ENCODE results near the gene GABRA5.

The GABRA5 gene

GRCh38 chr15:26882616-26883365, 15.9 kb downstream of the GABRA5 start:
- Histone ChIP-seq H3K27ac (no peak overlapping the region), H3K9me3 (ENCODE audit: control insufficient read depth, low read length) (no peaks in the 10 kb centered on the region), H3K36me3 (ENCODE audit: control insufficient read depth, insufficient read depth, low read length) (no peaks in the 10 kb centered on the region), H3K4me1 (no peaks in the 10 kb centered on the region), H3K27me3 (ENCODE audit: control insufficient read depth, insufficient read depth, low read length) (no peaks in the 10 kb centered on the region), H2AFZ (no peak overlapping the region), H3K9ac (no peak overlapping the region), H3K79me2 (no peaks in the 10 kb centered on the region), H3K4me3 (ENCODE audit: low read depth, low read length) (no peak overlapping the region), H3K4me2 (ENCODE audit: low read length) (no peak overlapping the region)
- TF ChIP-seq CTCF (IDR thresholded peaks at IDR 0.05): no peak

- H3K36me3 ChIP-seq (ENCODE audit: control insufficient read depth, insufficient read depth, low read length): no peaks in the 10 kb centered on the region
- H3K4me1 ChIP-seq: no peaks in the 10 kb centered on the region
- no peaks in the 10 kb centered on the region for H3K9me3 ChIP-seq (ENCODE audit: control insufficient read depth, low read length)
- H2AFZ ChIP-seq: no peak overlapping the region
- H3K4me2 ChIP-seq (ENCODE audit: low read length): no peak overlapping the region
- H3K27ac ChIP-seq: no peak overlapping the region
- H3K9ac ChIP-seq: no peak overlapping the region
- H3K27me3 ChIP-seq (ENCODE audit: control insufficient read depth, insufficient read depth, low read length): no peaks in the 10 kb centered on the region
- no peak for TF ChIP-seq CTCF (IDR thresholded peaks at IDR 0.05)
- H3K79me2 ChIP-seq: no peaks in the 10 kb centered on the region
- no peak overlapping the region for H3K4me3 ChIP-seq (ENCODE audit: low read depth, low read length)
Observed at GRCh38 chr15:26883466-26883865, 16.6 kb downstream of the GABRA5 start.

- no peaks in the 10 kb centered on the region for H3K9me3 ChIP-seq (ENCODE audit: control insufficient read depth, low read length)
- no peak overlapping the region for H2AFZ ChIP-seq
- no peak overlapping the region for H3K27ac ChIP-seq
- no peaks in the 10 kb centered on the region for H3K27me3 ChIP-seq (ENCODE audit: control insufficient read depth, insufficient read depth, low read length)
- TF ChIP-seq CTCF (IDR thresholded peaks at IDR 0.05): no peak
- no peak overlapping the region for H3K4me2 ChIP-seq (ENCODE audit: low read length)
- no peaks in the 10 kb centered on the region for H3K4me1 ChIP-seq
- H3K79me2 ChIP-seq: no peaks in the 10 kb centered on the region
- H3K9ac ChIP-seq: no peak overlapping the region
- H3K36me3 ChIP-seq (ENCODE audit: control insufficient read depth, insufficient read depth, low read length): no peaks in the 10 kb centered on the region
- no peak overlapping the region for H3K4me3 ChIP-seq (ENCODE audit: low read depth, low read length)
Observed at GRCh38 chr15:26886566-26886965, 19.7 kb downstream of the GABRA5 start.

GRCh38 chr15:26887926-26888666, 21.2 kb downstream of the GABRA5 start:
- Histone ChIP-seq H2AFZ (no peak overlapping the region), H3K27me3 (ENCODE audit: control insufficient read depth, insufficient read depth, low read length) (no peaks in the 10 kb centered on the region), H3K36me3 (ENCODE audit: control insufficient read depth, insufficient read depth, low read length) (no peaks in the 10 kb centered on the region), H3K9ac (no peak overlapping the region), H3K27ac (no peak overlapping the region), H3K9me3 (ENCODE audit: control insufficient read depth, low read length) (no peaks in the 10 kb centered on the region), H3K79me2 (no peaks in the 10 kb centered on the region), H3K4me1 (no peaks in the 10 kb centered on the region), H3K4me2 (ENCODE audit: low read length) (no peak overlapping the region), H3K4me3 (ENCODE audit: low read depth, low read length) (no peak overlapping the region)
- TF ChIP-seq CTCF (IDR thresholded peaks at IDR 0.05): no peak

All from parathyroid adenoma (tissue), 2 donors.